ENCODE data around the gene SRSF11.

The SRSF11 gene

GRCh38 chr1:70256664-70257063 is 35.5 kb downstream of the SRSF11 start:
- no peak overlapping the region for H3K4me3 ChIP-seq (ENCODE audit: low read length in 2 of 2)
- no peaks in the 10 kb centered on the region for H3K27me3 ChIP-seq (ENCODE audit: control insufficient read depth in 1 of 2, insufficient read depth in 2 of 2, low read length in 2 of 2)
- no peak overlapping the region for H3K9ac ChIP-seq (ENCODE audit: low read length in 2 of 2)
- no peaks in the 10 kb centered on the region for H3K9me3 ChIP-seq (ENCODE audit: control insufficient read depth in 2 of 2, low read length in 2 of 2)
- H3K36me3 ChIP-seq (ENCODE audit: control insufficient read depth in 2 of 2, insufficient read depth in 2 of 2, low read length in 2 of 2) = peaks cover 0 to 5% of the 10 kb centered on the region in 2 donors
- H3K4me1 ChIP-seq (ENCODE audit: control insufficient read depth, insufficient read depth, low read length) = no peaks in the 10 kb centered on the region
- no peak overlapping the region for H3K27ac ChIP-seq (ENCODE audit: low read length)

DNA sequence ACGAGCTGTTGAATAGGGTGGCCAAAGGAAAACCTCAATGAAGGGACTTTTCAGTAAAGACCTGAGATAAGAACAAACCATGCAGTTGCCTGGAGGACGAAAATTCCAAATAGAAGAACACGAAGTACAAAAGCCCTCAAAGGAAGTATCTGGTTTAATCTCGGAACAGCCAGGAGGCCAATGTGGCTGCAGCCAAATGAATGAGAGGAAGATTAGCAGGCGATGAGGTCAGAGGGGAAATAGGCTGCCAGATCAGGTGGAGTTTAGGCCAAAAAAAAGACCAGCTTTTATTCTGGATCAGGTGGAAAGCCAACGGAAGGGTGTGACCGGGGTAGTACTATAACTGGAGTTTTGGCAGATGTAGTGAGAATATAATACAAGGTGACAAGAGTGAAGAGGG is 43.7 kb downstream of the SRSF11 start:
- no peaks in the 10 kb centered on the region for H3K27me3 ChIP-seq (ENCODE audit: control insufficient read depth in 1 of 2, insufficient read depth in 2 of 2, low read length in 2 of 2)
- H3K9ac ChIP-seq (ENCODE audit: low read length in 2 of 2) = no peak overlapping the region
- H3K4me1 ChIP-seq (ENCODE audit: control insufficient read depth, insufficient read depth, low read length) = no peaks in the 10 kb centered on the region
- peaks cover 7 to 12% of the 10 kb centered on the region in 2 donors for H3K36me3 ChIP-seq (ENCODE audit: control insufficient read depth in 2 of 2, insufficient read depth in 2 of 2, low read length in 2 of 2)
- H3K4me3 ChIP-seq (ENCODE audit: low read length in 2 of 2) = no peak overlapping the region
- peaks cover 0 to 2% of the 10 kb centered on the region in 2 donors for H3K9me3 ChIP-seq (ENCODE audit: control insufficient read depth in 2 of 2, low read length in 2 of 2)
- H3K27ac ChIP-seq (ENCODE audit: low read length) = no peak overlapping the region

GRCh38 chr1:70265946-70266345 is 44.8 kb downstream of the SRSF11 start:
- peaks cover 10 to 12% of the 10 kb centered on the region in 2 donors for H3K36me3 ChIP-seq (ENCODE audit: control insufficient read depth in 2 of 2, insufficient read depth in 2 of 2, low read length in 2 of 2)
- no peaks in the 10 kb centered on the region for H3K27me3 ChIP-seq (ENCODE audit: control insufficient read depth in 1 of 2, insufficient read depth in 2 of 2, low read length in 2 of 2)
- H3K4me3 ChIP-seq (ENCODE audit: low read length in 2 of 2) = no peak overlapping the region
- H3K9me3 ChIP-seq (ENCODE audit: control insufficient read depth in 2 of 2, low read length in 2 of 2) = peaks cover 0 to 2% of the 10 kb centered on the region in 2 donors
- no peak overlapping the region for H3K27ac ChIP-seq (ENCODE audit: low read length)
- H3K9ac ChIP-seq (ENCODE audit: low read length in 2 of 2) = no peak overlapping the region
- no peaks in the 10 kb centered on the region for H3K4me1 ChIP-seq (ENCODE audit: control insufficient read depth, insufficient read depth, low read length)

DNA sequence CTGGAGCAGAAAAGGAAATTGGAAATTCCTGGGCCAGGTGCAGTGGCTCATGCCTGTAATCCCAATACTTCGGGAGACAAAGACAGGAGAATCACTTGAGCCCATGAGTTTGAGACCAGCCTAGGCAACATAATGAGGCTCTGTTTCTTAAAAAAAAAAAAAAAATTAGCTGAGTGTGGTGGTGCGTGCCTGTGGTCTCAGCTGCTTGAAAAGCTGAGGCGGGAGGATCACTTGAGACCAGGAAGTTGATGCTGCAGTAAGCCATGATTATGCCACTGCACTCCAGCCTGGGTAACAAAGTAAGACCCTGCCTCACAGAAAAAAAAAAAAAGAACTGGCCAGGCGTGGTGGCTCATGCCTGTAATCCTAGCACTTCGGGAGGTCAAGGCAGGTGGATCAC is 56.7 kb downstream of the SRSF11 start:
- Histone ChIP-seq H3K36me3 (ENCODE audit: control insufficient read depth in 2 of 2, insufficient read depth in 2 of 2, low read length in 2 of 2) (peaks cover 2 to 13% of the 10 kb centered on the region in 2 donors), H3K9me3 (ENCODE audit: control insufficient read depth in 2 of 2, low read length in 2 of 2) (no peaks in the 10 kb centered on the region), H3K27me3 (ENCODE audit: control insufficient read depth in 1 of 2, insufficient read depth in 2 of 2, low read length in 2 of 2) (no peaks in the 10 kb centered on the region), H3K4me3 (ENCODE audit: low read length in 2 of 2) (no peak overlapping the region), H3K27ac (ENCODE audit: low read length) (no peak overlapping the region), H3K9ac (ENCODE audit: low read length in 2 of 2) (no peak overlapping the region), H3K4me1 (ENCODE audit: control insufficient read depth, insufficient read depth, low read length) (no peaks in the 10 kb centered on the region)

DNA sequence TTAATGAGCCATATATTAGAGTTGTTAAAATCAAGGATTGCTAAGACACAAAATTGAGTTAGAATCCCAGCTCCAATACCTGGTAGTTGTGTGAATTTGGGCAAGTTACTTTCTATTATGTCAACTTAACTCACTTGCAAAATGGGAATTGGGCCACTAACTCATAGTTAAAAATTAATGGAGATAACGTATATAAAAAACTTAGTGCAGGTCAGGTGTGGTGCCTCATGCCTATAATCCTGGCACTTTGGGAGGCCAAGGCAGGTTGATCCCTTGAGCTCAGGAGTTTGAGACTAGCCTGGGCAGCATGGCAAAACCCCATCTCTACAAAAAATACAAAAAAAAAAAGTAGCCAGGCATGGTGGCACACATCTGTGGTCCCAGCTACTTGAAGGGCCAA is 57.5 kb downstream of the SRSF11 start:
- Histone ChIP-seq H3K9ac (ENCODE audit: low read length in 2 of 2) (no peak overlapping the region), H3K27me3 (ENCODE audit: control insufficient read depth in 1 of 2, insufficient read depth in 2 of 2, low read length in 2 of 2) (no peaks in the 10 kb centered on the region), H3K36me3 (ENCODE audit: control insufficient read depth in 2 of 2, insufficient read depth in 2 of 2, low read length in 2 of 2) (peaks cover 0 to 13% of the 10 kb centered on the region in 2 donors), H3K4me3 (ENCODE audit: low read length in 2 of 2) (no peak overlapping the region), H3K27ac (ENCODE audit: low read length) (no peak overlapping the region), H3K9me3 (ENCODE audit: control insufficient read depth in 2 of 2, low read length in 2 of 2) (no peaks in the 10 kb centered on the region), H3K4me1 (ENCODE audit: control insufficient read depth, insufficient read depth, low read length) (no peaks in the 10 kb centered on the region)

DNA sequence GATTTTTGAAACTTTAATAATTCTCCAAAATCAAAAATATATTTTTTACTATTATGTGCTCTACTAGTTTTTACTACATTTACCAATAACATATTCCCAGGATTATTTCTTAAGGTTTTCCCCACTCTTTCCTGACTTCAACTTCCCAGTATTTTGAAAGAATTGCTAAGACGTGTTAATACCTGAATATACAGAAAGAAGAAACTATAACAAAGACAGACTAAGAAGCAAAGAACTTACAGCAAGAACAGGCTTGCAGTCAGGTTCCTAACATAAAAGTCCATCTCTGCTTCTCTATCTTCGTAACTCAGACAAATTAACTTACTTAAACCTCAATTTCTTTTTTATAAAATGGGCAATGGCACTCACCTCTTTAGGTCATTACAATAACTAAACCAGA is 63.2 kb downstream of the SRSF11 start:
- no peaks in the 10 kb centered on the region for H3K27me3 ChIP-seq (ENCODE audit: control insufficient read depth in 1 of 2, insufficient read depth in 2 of 2, low read length in 2 of 2)
- H3K9ac ChIP-seq (ENCODE audit: low read length in 2 of 2) = no peak overlapping the region
- no peak overlapping the region for H3K27ac ChIP-seq (ENCODE audit: low read length)
- H3K9me3 ChIP-seq (ENCODE audit: control insufficient read depth in 2 of 2, low read length in 2 of 2) = no peaks in the 10 kb centered on the region
- no peak overlapping the region for H3K4me3 ChIP-seq (ENCODE audit: low read length in 2 of 2)
- H3K4me1 ChIP-seq (ENCODE audit: control insufficient read depth, insufficient read depth, low read length) = no peaks in the 10 kb centered on the region
- peaks cover 0 to 13% of the 10 kb centered on the region in 2 donors for H3K36me3 ChIP-seq (ENCODE audit: control insufficient read depth in 2 of 2, insufficient read depth in 2 of 2, low read length in 2 of 2)

DNA sequence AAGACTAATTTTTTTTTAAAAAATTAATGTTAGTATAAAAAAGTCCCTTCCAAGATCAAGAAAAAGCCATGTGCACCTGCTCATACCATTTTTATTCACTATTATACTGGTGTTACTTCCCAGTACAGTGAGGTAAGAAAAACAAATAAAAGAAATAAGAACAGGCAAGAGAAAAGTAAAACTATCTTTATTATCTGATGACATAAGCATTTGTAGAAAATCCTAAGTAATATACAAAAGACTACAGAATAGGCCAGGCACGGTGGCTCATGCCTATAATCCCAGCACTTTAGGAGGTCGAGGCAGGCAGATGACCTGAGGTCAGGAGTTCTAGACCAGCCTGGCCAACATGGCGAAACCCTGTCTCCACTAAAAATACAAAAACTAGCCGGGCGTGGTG is 65.3 kb downstream of the SRSF11 start:
- no peak overlapping the region for H3K4me3 ChIP-seq (ENCODE audit: low read length in 2 of 2)

DNA sequence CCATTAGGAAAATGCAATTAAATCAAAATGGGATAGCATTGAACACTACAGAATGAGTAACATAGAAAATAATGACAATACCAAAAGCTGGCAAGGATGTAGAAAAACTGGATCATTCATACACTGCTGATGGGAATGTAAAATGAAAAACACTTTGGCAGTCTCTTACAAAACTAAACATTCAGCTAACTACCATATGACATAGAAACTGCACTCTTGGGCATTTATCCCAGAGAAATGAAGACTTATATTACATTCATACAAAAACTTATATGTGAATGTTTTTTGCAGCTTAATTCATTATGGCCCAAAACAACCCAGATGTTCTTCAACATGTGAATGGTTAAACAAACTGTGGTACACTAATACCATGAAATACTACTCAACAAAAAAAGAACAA is 67.0 kb downstream of the SRSF11 start:
- no peak overlapping the region for H3K4me3 ChIP-seq (ENCODE audit: low read length in 2 of 2)
- H3K4me1 ChIP-seq (ENCODE audit: control insufficient read depth, insufficient read depth, low read length) = no peaks in the 10 kb centered on the region
- H3K9ac ChIP-seq (ENCODE audit: low read length in 2 of 2) = no peak overlapping the region
- no peaks in the 10 kb centered on the region for H3K27me3 ChIP-seq (ENCODE audit: control insufficient read depth in 1 of 2, insufficient read depth in 2 of 2, low read length in 2 of 2)
- H3K9me3 ChIP-seq (ENCODE audit: control insufficient read depth in 2 of 2, low read length in 2 of 2) = no peaks in the 10 kb centered on the region
- no peak overlapping the region for H3K27ac ChIP-seq (ENCODE audit: low read length)
- peaks cover under 1 to 7% of the 10 kb centered on the region in 2 donors for H3K36me3 ChIP-seq (ENCODE audit: control insufficient read depth in 2 of 2, insufficient read depth in 2 of 2, low read length in 2 of 2)

More for the DNA sequence above, 65.3 kb downstream of the SRSF11 start:
- Histone ChIP-seq H3K27me3 (ENCODE audit: control insufficient read depth in 1 of 2, insufficient read depth in 2 of 2, low read length in 2 of 2) (no peaks in the 10 kb centered on the region), H3K4me1 (ENCODE audit: control insufficient read depth, insufficient read depth, low read length) (no peaks in the 10 kb centered on the region), H3K9ac (ENCODE audit: low read length in 2 of 2) (no peak overlapping the region), H3K9me3 (ENCODE audit: control insufficient read depth in 2 of 2, low read length in 2 of 2) (no peaks in the 10 kb centered on the region), H3K27ac (ENCODE audit: low read length) (no peak overlapping the region), H3K36me3 (ENCODE audit: control insufficient read depth in 2 of 2, insufficient read depth in 2 of 2, low read length in 2 of 2) (peaks cover 0 to 9% of the 10 kb centered on the region in 2 donors)

DNA sequence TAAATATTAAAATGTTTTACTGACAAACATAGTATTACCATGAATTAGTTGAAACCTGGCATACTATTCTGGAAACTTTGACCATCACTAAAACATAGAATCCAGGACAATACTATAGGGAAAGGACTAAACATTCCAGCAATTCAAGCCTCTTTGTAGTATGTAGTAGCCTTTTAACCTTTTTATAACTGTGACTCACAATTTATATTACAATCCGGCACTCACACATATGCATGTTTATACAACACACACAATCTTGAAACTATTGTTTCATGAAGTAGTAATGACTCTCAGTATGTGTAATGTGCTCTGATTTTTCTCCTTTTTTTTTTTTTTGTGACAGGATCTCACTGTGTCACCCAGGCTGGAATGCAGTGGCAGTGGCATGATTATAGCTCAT is 69.0 kb downstream of the SRSF11 start:
- Histone ChIP-seq H3K9ac (ENCODE audit: low read length in 2 of 2) (no peak overlapping the region), H3K36me3 (ENCODE audit: control insufficient read depth in 2 of 2, insufficient read depth in 2 of 2, low read length in 2 of 2) (peaks cover 3 to 22% of the 10 kb centered on the region in 2 donors), H3K9me3 (ENCODE audit: control insufficient read depth in 2 of 2, low read length in 2 of 2) (no peaks in the 10 kb centered on the region), H3K4me3 (ENCODE audit: low read length in 2 of 2) (no peak overlapping the region), H3K4me1 (ENCODE audit: control insufficient read depth, insufficient read depth, low read length) (no peaks in the 10 kb centered on the region), H3K27me3 (ENCODE audit: control insufficient read depth in 1 of 2, insufficient read depth in 2 of 2, low read length in 2 of 2) (no peaks in the 10 kb centered on the region), H3K27ac (ENCODE audit: low read length) (no peak overlapping the region)

GRCh38 chr1:70293186-70293843 is 72.1 kb downstream of the SRSF11 start:
- H3K4me3 ChIP-seq (ENCODE audit: low read length in 2 of 2) = no peak overlapping the region
- H3K27ac ChIP-seq (ENCODE audit: low read length) = no peak overlapping the region
- no peaks in the 10 kb centered on the region for H3K9me3 ChIP-seq (ENCODE audit: control insufficient read depth in 2 of 2, low read length in 2 of 2)
- no peak overlapping the region for H3K9ac ChIP-seq (ENCODE audit: low read length in 2 of 2)
- no peaks in the 10 kb centered on the region for H3K27me3 ChIP-seq (ENCODE audit: control insufficient read depth in 1 of 2, insufficient read depth in 2 of 2, low read length in 2 of 2)
- no peaks in the 10 kb centered on the region for H3K4me1 ChIP-seq (ENCODE audit: control insufficient read depth, insufficient read depth, low read length)
- H3K36me3 ChIP-seq (ENCODE audit: control insufficient read depth in 2 of 2, insufficient read depth in 2 of 2, low read length in 2 of 2) = peaks cover 3 to 26% of the 10 kb centered on the region in 2 donors

DNA sequence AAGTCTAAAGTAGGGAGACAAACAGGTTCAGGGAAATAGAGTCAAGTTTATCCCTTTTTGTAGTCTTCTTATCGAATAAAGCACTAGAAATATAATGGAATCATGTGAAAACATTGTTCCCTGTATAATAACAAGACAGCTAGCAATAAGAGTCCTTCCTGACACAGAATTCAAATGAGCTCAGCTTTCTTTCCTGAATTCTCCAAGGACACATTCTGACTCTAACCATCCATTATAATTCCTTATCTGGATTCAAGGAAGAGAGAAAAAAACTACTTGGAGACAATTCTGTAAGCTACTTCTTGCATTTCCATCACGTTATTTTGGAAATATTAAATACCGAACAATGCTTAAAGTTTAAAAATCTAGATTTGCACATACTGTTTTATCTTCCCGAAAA is 74.6 kb downstream of the SRSF11 start:
- no peak overlapping the region for H3K9ac ChIP-seq (ENCODE audit: low read length in 2 of 2)
- no peaks in the 10 kb centered on the region for H3K27me3 ChIP-seq (ENCODE audit: control insufficient read depth in 1 of 2, insufficient read depth in 2 of 2, low read length in 2 of 2)
- H3K4me3 ChIP-seq (ENCODE audit: low read length in 2 of 2) = no peak overlapping the region
- no peak overlapping the region for H3K27ac ChIP-seq (ENCODE audit: low read length)
- no peaks in the 10 kb centered on the region for H3K4me1 ChIP-seq (ENCODE audit: control insufficient read depth, insufficient read depth, low read length)
- peaks cover 3 to 31% of the 10 kb centered on the region in 2 donors for H3K36me3 ChIP-seq (ENCODE audit: control insufficient read depth in 2 of 2, insufficient read depth in 2 of 2, low read length in 2 of 2)
- no peaks in the 10 kb centered on the region for H3K9me3 ChIP-seq (ENCODE audit: control insufficient read depth in 2 of 2, low read length in 2 of 2)

Measured in stomach smooth muscle (tissue), 2 donors.